HG03135 (cell line): ENCODE measurements around the gene ATOSA.
A peak's percentile ranks its signal among the peaks of the same experiment; 100 is the strongest.

ENCODE experiments used
- ATAC-seq: cut with Tn5 transposase; IDR thresholded peaks from one replicate; pipeline ENCODE4 v1.9.1; 2021; ENCODE audit warnings: mild to moderate bottlenecking, moderate library complexity; ENCODE audit not compliant: unreplicated experiment

The ATOSA gene, protein sequence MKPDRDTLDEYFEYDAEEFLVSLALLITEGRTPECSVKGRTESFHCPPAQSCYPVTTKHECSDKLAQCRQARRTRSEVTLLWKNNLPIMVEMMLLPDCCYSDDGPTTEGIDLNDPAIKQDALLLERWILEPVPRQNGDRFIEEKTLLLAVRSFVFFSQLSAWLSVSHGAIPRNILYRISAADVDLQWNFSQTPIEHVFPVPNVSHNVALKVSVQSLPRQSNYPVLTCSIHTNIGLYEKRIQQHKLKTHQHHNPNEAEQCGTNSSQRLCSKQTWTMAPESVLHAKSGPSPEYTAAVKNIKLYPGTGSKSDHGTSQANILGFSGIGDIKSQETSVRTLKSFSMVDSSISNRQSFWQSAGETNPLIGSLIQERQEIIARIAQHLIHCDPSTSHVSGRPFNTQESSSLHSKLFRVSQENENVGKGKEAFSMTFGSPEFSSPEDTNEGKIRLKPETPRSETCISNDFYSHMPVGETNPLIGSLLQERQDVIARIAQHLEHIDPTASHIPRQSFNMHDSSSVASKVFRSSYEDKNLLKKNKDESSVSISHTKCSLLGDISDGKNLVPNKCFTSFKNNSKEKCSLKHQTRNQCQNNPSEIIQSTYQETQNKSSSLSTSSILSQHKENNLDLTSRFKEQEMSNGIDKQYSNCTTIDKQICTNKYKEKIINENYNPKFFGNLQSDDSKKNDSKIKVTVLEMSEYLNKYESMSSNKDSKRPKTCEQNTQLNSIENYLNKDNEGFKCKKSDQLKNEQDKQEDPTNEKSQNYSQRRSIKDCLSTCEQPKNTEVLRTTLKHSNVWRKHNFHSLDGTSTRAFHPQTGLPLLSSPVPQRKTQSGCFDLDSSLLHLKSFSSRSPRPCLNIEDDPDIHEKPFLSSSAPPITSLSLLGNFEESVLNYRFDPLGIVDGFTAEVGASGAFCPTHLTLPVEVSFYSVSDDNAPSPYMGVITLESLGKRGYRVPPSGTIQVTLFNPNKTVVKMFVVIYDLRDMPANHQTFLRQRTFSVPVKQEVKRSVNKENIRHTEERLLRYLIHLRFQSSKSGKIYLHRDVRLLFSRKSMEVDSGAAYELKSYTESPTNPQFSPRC

DNA sequence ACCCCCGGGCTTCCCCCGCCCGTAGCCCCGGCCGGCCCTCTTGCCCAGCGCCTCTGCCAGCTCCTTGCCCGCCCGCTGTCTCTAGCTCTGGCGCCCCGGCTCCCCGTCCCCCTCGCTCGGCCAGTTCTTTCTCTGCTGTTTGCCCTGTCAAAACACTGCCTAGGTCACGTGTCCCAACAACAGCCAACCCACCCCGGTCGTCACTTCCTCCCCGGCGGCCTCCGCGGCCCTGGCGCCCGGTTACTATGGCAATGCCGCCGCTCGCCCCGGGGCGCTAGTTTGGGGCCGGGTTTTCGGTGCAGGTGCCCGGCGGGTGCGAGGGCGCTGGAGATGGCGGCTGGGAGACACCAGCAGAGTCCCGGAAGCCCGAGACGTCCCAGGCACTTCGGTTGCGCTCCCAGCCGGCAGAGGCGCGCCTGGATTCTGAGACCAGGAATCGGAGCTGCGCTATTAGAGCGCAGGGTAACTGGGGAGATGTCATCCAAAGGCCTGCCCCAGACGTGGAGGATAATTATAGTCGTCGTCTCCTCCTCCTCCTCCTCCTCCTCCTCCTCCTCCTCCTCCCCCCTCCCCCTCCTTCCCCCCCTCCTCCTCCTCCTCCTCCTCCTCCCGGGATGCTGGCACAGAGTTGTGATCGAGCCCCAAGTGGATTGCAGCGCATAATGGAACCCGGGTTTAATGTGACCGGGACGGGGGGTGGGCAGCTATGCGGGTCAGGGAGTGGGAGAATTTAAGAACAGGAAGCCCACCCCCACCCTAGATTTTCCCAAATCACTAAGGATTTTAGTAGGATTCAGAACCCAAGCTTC, at the start of gene ATOSA:
Gene ATOSA, minus strand, starts transcription at position 157 of the 809 bp plus-strand sequence. CDS start 1,367 bp downstream, outside the sequence.
- ATAC-seq, result peak; percentile 62

DNA sequence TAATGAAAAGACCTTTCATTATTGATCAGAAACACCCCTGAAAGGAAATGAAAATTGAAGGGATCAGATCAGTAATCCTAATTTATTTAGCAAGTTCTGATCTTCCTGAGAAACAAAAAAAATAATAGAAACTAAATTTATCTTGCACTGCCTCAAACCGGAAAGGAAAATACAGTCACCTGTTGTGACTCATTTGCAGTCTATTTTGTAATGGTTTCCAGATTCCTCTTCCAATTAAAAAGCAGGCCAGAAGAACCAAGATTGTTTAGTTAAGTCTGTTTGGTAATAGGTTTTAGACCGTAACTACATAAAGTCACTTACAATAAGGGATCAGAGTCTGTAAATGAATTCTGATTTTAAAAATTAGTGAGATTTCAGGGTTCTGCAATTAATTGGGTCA, 49.7 kb upstream of the ATOSA start:
- no peak for ATAC-seq

DNA sequence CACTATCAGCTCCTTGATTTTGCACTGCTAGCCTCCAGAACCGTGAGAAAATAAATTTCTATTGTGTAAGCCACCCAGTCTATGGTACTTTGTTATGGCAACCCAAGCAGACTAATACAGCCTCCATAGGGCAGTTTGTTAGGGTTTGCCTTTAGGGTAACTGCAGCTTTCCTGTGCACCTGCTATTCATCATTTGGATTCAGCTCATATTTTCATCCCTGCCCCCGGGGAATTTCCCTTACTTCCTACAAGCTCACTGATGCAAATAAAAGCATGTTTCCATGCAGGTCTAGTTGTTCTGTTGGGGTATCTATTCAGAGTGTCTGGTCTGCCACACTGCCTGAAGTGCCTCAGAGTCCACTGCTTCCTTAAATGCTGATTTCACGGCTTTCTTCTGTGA, 48.6 kb upstream of the ATOSA start:
- no peak for ATAC-seq

DNA sequence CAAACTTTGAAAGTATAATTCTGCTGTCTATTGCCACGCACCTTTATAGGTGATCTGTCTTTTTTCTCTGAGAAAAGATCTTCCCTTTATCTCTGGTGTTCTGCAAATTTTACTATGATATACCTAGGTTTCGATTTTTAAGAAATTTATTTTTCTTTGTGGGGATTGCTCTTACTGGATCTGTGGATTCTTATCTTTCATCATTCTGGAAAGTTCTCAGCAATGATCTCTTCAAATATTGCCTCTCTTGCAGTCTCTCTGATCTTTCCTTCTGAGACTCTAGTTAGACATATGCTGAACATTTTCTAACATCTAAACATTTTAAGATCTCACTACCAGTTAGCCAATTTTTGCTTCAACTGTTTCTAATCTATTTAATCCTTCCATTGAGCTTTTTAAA, 47.0 kb upstream of the ATOSA start:
- ATAC-seq, result no peak

DNA sequence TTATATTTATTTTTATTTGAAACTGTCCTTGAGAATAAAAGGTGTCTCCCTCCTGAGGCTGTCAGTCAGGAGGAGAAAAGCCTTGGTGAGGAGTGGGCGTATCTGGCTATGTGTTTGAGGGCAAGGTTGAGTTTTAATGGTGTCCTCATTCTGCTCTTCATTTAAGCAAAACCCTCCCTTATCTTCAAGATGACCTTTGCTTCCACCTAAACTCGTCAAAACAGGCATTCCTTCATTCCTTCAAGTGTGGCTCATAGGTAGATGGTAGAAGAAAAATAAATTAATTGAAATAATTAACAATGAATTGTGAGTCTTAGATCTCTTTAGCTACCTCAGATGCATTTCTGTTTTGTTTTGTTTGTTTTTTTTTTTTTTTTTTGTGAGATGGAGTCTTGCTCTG, 39.4 kb upstream of the ATOSA start:
- no peak for ATAC-seq

DNA sequence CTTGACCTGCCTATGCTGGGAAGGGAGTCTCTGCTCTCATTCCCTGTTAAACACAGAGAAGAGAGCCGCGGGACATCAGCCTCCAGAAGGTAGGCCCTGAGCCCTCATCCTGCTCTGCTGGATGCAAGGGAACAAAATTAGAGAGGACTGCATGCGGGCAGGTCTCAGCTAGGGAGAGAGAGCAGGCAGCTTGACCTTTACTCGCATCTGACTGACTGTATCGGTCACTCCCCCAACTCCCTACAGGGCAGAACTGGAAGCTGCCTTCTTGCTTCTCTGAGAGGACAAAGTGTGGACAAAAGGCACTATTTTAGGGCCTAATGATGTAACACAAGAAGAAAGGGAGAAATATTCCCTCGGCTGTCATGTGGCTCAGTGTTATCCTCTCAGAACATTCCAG, 38.7 kb upstream of the ATOSA start:
- no peak for ATAC-seq

DNA sequence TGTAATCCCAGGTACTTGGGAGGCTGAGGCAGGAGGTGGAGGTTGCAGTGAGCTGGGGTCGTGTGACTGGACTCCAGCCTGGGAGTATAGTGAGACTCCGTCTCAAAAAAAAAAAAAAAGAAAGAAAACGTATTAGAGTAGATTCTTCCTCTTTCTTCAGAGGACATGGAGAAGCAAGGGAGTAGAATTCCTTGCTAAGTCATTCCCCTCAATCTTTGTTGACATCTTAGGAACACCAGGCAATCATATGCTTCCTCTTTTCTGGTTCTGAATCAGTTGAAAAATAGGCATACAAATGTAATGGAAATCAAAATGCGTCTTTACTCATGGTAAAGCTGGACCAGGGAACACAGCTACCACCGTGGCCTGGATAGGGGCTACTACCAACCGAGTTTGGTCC, 38.3 kb upstream of the ATOSA start:
- ATAC-seq, result no peak

DNA sequence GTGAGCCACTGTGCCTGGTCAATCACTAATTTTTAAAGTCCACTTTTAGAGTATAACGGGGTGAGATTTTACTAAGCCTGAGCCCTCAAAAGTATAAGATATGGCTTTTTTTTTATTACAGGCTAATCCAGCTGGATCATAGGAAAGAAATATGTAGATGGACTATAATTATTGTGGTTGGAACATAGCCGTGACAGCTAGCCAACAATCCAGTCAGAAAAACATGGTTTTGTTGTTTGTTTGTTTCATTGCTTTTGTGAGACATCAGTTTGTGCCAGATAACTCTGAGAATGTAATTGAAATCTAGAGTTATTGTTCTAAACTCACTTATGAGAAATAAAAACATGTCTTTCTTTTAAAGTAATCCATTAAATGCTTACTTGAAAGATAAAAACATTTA, 37.3 kb upstream of the ATOSA start:
- ATAC-seq, result no peak

DNA sequence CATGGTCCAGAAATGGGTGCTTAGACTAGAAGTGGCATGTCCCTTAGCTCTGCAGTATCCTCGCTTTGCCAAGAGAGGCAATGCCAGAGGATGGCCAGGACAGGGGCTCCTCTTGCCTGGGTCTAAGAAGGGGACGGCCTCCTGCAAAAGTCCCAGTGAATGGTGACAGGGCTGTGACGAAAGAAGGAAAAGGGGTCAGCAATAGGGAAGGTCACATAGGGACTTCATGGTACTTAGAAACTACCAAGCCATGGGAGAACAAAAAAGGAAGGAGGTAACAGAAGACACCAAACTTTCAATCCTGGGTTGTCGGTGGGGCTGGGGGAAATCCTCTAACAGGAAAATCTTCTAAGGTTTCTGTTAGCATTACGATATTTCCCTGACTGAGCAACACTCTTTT, 36.2 kb upstream of the ATOSA start:
- ATAC-seq, result no peak

DNA sequence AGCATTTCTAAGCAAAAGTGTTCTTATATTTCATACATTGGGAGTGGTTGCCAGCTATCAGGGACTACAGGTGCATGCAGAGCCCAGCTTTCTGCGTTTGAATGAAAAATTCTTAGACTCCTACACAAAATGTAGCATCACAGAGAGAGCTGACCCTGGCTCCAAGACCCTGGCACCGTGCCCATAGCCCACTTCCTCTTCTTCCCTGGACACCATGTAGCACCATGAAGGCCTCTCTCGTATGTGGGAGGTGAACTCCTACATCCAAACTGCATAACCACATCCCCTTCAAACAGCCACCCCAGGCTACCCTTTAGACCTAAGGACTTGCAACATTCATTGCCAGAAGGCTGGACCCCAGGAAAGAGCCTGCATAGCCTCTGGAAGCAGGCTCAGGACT, 35.8 kb upstream of the ATOSA start:
- ATAC-seq, result no peak

DNA sequence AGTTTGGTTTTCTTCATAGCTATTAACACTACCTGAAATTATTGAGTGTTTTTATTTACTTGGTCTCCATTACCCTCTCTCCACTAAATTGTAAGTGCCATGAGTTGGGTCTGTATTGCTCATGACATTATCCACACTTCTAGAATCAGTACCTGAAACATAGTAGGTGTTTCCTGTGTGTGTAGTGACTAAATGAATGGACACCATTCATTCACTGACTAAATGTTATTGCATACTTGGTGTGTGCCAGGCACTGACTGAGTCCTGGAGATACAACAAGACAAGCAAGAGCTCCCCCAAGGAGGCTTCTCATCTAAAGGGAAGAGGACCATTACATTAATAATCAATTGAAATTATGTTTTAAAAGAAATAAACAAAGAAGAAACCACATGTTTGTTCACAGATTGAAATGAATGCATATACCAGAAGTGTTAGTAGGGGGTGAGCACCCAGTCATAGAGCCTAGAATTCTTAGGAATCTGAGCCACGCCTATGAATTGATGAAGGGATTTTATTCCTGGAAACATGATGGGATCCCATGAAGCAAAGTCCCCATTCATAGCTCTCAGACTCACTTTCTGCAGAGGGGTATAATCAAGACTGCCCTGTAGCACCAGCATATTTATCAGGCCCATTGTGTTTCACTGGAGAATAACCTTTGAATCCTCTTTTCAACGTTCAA, 31.7 kb upstream of the ATOSA start:
- ATAC-seq, result no peak

DNA sequence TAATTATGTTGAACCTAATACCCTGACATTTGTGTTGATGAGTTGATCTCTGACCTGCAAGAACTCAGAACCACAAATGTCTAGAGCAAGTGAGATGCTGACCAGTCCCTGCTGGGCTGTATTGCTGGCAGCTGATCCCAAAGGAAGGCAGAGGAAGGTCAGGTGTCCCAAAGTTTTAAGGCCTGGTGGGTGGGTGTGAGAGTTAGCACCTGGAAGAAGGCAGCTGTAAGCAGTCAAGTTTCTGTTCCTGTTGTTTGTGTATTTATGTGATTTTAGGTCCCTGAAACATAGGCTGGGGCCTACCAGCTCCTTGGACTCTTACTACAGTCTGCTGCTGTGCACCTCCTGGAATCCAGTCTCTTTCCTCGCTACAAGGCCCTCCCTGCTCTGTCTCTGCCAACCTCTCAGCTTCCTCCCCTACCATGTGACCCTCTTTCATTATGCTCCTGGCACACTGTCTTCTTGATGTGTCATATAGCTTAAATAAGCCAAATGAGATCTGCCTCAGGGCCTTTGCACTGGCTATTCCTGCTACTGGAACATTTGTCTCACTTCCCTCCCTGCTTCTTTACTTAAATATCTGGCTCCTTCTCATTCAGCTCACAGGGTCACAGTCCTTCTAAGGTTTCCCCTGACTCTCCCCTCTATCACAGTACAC, 31.0 kb upstream of the ATOSA start:
- peak; percentile 45 for ATAC-seq

DNA sequence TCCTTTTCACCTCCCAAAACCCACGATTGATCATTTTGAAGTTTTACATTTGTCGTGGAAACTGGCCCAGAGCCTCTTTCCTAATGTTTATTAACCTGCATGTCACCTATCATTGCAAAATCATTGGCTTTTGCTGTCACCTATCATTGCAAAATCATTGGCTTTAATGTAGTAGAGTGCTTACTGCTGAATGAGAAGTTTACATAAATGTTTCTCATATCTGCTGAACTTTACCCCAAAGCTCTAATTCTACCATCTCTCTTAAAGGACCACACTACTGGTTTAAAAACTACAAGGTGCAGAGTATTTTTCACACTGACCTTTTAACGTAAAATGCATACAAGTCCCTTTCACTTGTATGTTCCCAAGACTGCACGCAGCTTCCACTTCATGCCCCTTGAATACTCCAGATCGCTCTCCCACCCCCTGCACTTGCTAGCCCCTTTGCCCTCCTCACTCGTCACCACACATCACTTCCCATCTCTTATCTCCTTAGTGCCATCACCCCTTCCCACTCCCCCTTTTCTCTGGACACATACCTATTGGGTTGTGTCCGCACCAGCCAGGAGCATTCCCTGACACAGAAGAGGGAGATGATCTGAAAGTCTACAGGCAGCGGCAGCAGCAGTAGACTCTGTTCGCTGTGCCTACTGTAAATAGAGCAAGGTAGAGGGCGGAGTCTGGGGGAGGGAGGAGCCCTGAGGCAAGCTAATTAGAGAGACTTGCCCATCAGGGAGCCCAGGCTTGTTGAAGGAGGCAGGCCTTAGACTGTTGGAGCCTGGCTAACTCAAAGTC, 30.2 kb upstream of the ATOSA start:
- ATAC-seq, result peak; percentile 95

DNA sequence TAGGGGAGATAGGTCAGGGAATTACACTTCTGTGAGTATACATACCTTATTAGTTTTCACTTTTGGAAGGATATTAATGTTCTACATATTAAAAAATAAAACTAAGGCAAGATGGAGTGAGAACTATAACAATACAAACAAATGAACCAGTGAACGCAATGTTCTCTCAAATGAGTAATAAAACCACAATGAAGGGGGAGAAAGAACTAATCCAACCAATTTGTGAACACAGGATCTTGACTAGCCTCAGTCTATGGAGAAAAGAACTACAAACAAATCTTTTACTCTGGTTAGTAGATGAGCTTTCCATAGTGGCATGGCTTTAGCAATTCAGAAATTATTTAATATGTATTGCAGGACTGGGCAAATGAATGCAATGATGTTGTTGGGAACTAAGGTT, 26.9 kb upstream of the ATOSA start:
- ATAC-seq, result no peak

DNA sequence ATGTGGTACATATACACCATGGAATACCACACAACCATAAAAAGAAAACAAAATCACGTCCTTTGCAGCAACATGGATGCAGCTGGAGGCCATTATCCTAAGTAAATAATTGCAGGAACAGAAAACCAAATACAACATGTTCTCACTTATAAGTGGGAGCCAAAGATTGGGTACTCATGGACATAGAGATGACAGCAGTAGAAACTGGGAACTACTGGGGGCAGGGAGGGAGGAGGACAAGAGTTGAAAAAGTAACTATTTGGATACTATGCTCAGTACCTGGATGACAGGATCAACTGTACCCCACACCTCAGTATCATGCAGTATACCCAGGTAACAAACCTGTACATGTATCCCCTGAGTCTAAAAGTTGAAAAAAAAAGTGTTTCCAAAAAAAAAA, 23.2 kb upstream of the ATOSA start:
- no peak for ATAC-seq

DNA sequence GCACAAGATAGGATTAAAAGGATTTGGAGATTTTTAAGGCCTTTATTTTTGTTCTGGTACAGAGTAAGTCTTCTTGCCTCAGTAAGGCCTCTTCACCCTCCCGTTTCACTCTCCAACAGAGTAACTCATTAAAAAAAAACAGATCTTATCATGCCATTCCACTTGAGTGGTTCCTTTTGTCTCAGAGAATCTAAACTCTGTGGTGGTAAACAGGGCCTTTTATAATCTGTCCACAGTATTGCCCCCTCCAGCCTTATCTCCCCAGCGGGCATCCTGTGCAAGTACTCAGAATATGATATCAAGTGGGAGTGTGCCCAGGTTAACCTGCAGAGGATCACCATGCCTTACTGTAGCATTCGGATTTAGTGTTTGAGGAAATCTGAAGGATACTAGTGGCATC, 20.3 kb upstream of the ATOSA start:
- ATAC-seq, result no peak

DNA sequence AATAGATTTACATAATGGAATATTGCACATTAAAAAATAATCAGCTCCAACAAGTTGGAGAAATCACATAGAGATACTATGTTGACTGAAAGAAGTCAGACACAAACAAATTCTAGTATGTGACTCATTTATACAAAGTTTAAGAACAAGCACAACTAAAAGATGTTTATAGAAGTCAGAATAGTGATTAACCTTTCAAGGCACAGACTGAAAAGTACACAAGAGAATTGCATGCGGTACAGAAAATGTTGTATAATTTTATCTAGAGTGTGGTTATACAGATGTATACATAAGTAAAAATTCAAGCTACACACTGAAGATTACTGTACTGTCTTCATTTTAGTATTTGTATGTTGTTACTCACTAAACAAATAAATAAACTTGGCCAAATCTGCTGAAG, 19.3 kb upstream of the ATOSA start:
- no peak for ATAC-seq

DNA sequence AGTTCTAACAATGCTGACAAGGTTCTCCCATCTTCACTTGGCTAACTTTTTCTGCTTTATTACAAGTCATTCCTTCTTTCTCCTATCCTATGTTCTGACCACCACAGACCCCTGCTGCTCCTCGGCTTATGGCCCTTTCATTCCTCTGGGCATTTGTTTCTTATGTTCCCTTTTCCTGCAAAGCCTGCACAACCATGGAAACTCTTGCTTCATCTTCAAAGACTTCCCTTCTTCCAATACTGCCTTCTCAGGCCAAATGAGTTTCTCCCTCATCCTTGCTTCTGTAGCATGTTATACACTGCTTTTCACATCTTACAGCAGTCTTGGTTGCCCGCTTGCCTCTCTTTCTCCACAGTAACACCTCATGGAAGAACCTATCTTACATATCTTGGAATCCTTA, 17.9 kb upstream of the ATOSA start:
- ATAC-seq, result no peak

DNA sequence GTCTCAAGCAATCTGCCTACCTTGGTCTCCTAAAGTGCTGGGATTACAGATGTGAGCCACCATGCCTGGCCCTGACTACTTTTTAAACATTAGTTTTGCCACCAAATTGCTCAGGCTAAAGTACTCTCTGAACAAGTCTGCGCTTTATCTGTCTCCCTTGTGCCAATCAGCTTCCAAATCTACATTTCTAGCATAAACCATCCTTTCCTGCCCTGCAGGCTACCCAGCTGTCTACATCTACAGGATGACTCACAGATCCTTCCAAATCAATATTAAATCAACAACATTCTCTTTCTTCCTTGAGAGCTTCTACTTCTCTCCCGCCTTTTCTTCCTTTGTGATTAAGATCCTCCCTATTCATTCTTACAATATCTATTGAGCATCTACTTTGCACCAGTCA, 16.0 kb upstream of the ATOSA start:
- ATAC-seq, result no peak
